Endodermal cell (in vitro differentiated cells): ENCODE measurements around the gene TNFSF15. TPM values are rescaled to one million over a fixed set of nuclear protein-coding genes. Genes with fewer than 3 reads are reported as not detected.

ENCODE experiments used
- DNase-seq: peaks from one replicate; pipeline ENCODE4 v3.0.0-alpha.2; 2017
- H3K27ac ChIP-seq: 2 replicates; pipeline ENCODE4 v1.5.1; 2013; ENCODE audit warnings: mild to moderate bottlenecking, low read depth, low read length, moderate library complexity
- H3K27me3 ChIP-seq: 2 replicates; pipeline ENCODE4 v1.6.1; 2013; ENCODE audit warnings: mild to moderate bottlenecking, low read length, moderate library complexity; ENCODE audit not compliant: insufficient read depth, control insufficient read depth, poor library complexity, severe bottlenecking
- H3K36me3 ChIP-seq: 2 replicates; pipeline ENCODE4 v1.7.0; 2013; ENCODE audit warnings: mild to moderate bottlenecking, low read length, moderate library complexity; ENCODE audit not compliant: control insufficient read depth, insufficient read depth
- H3K4me1 ChIP-seq: one replicate; pipeline ENCODE4 v1.7.0; 2013; ENCODE audit warnings: low read length; ENCODE audit not compliant: control insufficient read depth, insufficient read depth
- H3K4me3 ChIP-seq: 2 replicates; pipeline ENCODE4 v1.5.1; 2013; ENCODE audit warnings: mild to moderate bottlenecking, low read length, moderate library complexity
- H3K9ac ChIP-seq: 2 replicates; pipeline ENCODE4 v1.6.1; 2013; ENCODE audit warnings: mild to moderate bottlenecking, low read length, moderate library complexity; ENCODE audit not compliant: poor library complexity, severe bottlenecking; ENCODE audit errors: extremely low read depth
- H3K9me3 ChIP-seq: 2 replicates; pipeline ENCODE4 v1.6.1; 2013; ENCODE audit warnings: mild to moderate bottlenecking, low read length, moderate library complexity; ENCODE audit not compliant: control insufficient read depth
- H3K27ac Mint-ChIP-seq: 2 replicates; pipeline ENCODE4 v1.8.0; 2020; ENCODE audit warnings: mixed read lengths
- H3K27me3 Mint-ChIP-seq: 2 replicates; pipeline ENCODE4 v1.8.0; 2021; ENCODE audit warnings: mild to moderate bottlenecking, mixed read lengths; ENCODE audit not compliant: insufficient read depth
- H3K36me3 Mint-ChIP-seq: 2 replicates; pipeline ENCODE4 v1.8.0; 2020; ENCODE audit warnings: low read depth, mixed read lengths
- H3K4me1 Mint-ChIP-seq: 2 replicates; pipeline ENCODE4 v1.8.0; 2020; ENCODE audit warnings: mixed read lengths
- H3K4me3 Mint-ChIP-seq: 2 replicates; pipeline ENCODE4 v1.8.0; 2020; ENCODE audit warnings: mild to moderate bottlenecking, moderate library complexity, mixed read lengths
- H3K9me3 Mint-ChIP-seq: 2 replicates; pipeline ENCODE4 v1.8.0; 2020; ENCODE audit warnings: mild to moderate bottlenecking, mixed read lengths
- CTCF ChIP-seq: fragments of 200-600 bp; sonication (generic); conservative IDR thresholded peaks from 2 replicates; pipeline ENCODE4 v1.5.0; 2021; ENCODE audit warnings: antibody characterized with exemption, mild to moderate bottlenecking
- WGBS, 2 experiments: methylation state at CpG; one replicate each; pipeline versions ENCODE4 v1.1.5 to v1.1.7; 2013; ENCODE audit warnings: missing lambda C conversion rate in 2 of 2, mixed read lengths in 1 of 2; ENCODE audit not compliant: insufficient coverage in 1 of 2, insufficient read length in 1 of 2; 5-methylcytosine and 5-hydroxymethylcytosine counted together
- total RNA-seq, 2 donors: library from RNA; stranded (reverse); fragmentation: NEBNext Ultra II Directional in 1 of 2; extraction: Animal tissue kit (Norgen Biotek cat#: 25700) in 1 of 2; gene quantifications; 2 replicates in 1 of 2; 3 replicates in 1 of 2; pipeline ENCODE4 v1.2.1, GENCODE V29; 2021

The TNFSF15 gene
- total RNA-seq, 2 donors from 2014 or later, result not detected

GRCh38 chr9:114836769-114837168 lies 30.9 kb upstream of the TNFSF15 start:
- WGBS, 2 experiments, result 90 to 95% methylated on average over 3 of the region's 3 CpGs
- TF ChIP-seq CTCF, result no peak

GRCh38 chr9:114834386-114834785 lies 28.5 kb upstream of the TNFSF15 start:
- H3K4me1 ChIP-seq, result no peaks in the 10 kb centered on the region
- no peak for DNase-seq
- no peak overlapping the region for H3K27ac Mint-ChIP-seq
- H3K9me3 ChIP-seq, result no peaks in the 10 kb centered on the region
- no peaks in the 10 kb centered on the region for H3K36me3 Mint-ChIP-seq
- no peak overlapping the region for H3K4me3 ChIP-seq
- H3K9ac ChIP-seq, result no peak overlapping the region
- no peak for TF ChIP-seq CTCF
- peaks cover 41% of the 10 kb centered on the region for H3K27me3 ChIP-seq
- H3K27ac ChIP-seq, result no peak overlapping the region
- peaks cover 59% of the 10 kb centered on the region for H3K27me3 Mint-ChIP-seq
- no peaks in the 10 kb centered on the region for H3K4me1 Mint-ChIP-seq
- H3K9me3 Mint-ChIP-seq, result peaks cover 1% of the 10 kb centered on the region
- no peak overlapping the region for H3K4me3 Mint-ChIP-seq
- no peaks in the 10 kb centered on the region for H3K36me3 ChIP-seq

More at GRCh38 chr9:114836769-114837168, 30.9 kb upstream of the TNFSF15 start:
- H3K4me3 ChIP-seq, result no peak overlapping the region
- no peak for DNase-seq
- H3K9ac ChIP-seq, result no peak overlapping the region
- H3K36me3 ChIP-seq, result no peaks in the 10 kb centered on the region
- peaks cover 20% of the 10 kb centered on the region for H3K27me3 ChIP-seq
- H3K4me3 Mint-ChIP-seq, result no peak overlapping the region
- no peaks in the 10 kb centered on the region for H3K4me1 Mint-ChIP-seq
- H3K36me3 Mint-ChIP-seq, result no peaks in the 10 kb centered on the region
- no peaks in the 10 kb centered on the region for H3K4me1 ChIP-seq
- H3K27ac ChIP-seq, result no peak overlapping the region
- peaks cover 1% of the 10 kb centered on the region for H3K9me3 Mint-ChIP-seq
- peaks cover 10% of the 10 kb centered on the region for H3K9me3 ChIP-seq
- no peak overlapping the region for H3K27ac Mint-ChIP-seq
- peaks cover 56% of the 10 kb centered on the region for H3K27me3 Mint-ChIP-seq

GRCh38 chr9:114830546-114830945 lies 24.7 kb upstream of the TNFSF15 start:
- Mint-ChIP-seq H3K9me3 (peaks cover 1% of the 10 kb centered on the region), H3K27ac (no peak overlapping the region), H3K36me3 (no peaks in the 10 kb centered on the region), H3K4me3 (no peak overlapping the region), H3K27me3 (peaks cover 69% of the 10 kb centered on the region), H3K4me1 (peaks cover 2% of the 10 kb centered on the region)
- Histone ChIP-seq H3K27ac (no peak overlapping the region), H3K9ac (no peak overlapping the region), H3K27me3 (peaks cover 44% of the 10 kb centered on the region), H3K4me1 (no peaks in the 10 kb centered on the region), H3K36me3 (no peaks in the 10 kb centered on the region), H3K9me3 (no peaks in the 10 kb centered on the region), H3K4me3 (no peak overlapping the region)
- no peak for DNase-seq
- no peak for TF ChIP-seq CTCF
- 71 to 73% methylated on average over 1 of the region's 1 CpG for WGBS, 2 experiments
